K562 (cell line): Measurements from ENCODE around the gene WDR18. TPM values are rescaled to one million over a fixed set of nuclear protein-coding genes. Genes with fewer than 3 reads are reported as not detected.

Experiments
- BCL6 ChIP-seq: fragments of 250-450 bp; sonication (Bioruptor Pico); IDR thresholded peaks from 2 replicates; pipeline ENCODE4 v1.4.0; 2020
- BDP1 ChIP-seq: IDR thresholded peaks from 3 replicates; pipeline ENCODE4 v1.6.1; 2011; ENCODE audit not compliant: insufficient read length, insufficient read depth
- DACH1 ChIP-seq: fragments of 450-650 bp; IDR thresholded peaks from 2 replicates; pipeline ENCODE4 v1.6.1; 2018; ENCODE audit not compliant: partially characterized antibody
- DPF2 ChIP-seq: fragments of 450-650 bp; IDR thresholded peaks from 2 replicates; pipeline ENCODE4 v1.6.1; 2016
- E2F3 ChIP-seq: fragments of 250-450 bp; sonication (Bioruptor Pico); IDR thresholded peaks from 2 replicates; pipeline ENCODE4 v1.4.0; 2020; ENCODE audit warnings: mild to moderate bottlenecking
- ESRRA ChIP-seq: fragments of 450-650 bp; IDR thresholded peaks from 2 replicates; pipeline ENCODE4 v1.6.1; 2014; ENCODE audit warnings: low read depth, mild to moderate bottlenecking, moderate library complexity, borderline replicate concordance
- FOXA3 ChIP-seq, 2 experiments: fragments of 450-650 bp in 1 of 2; sonication (generic) in 1 of 2; formaldehyde crosslinking; IDR thresholded peaks in 1 of 2; conservative IDR thresholded peaks in 1 of 2; 2 replicates each; pipeline versions ENCODE4 v1.4.0 to v1.8.0; 2020 to 2022; ENCODE audit warnings: mild to moderate bottlenecking in 2 of 2, missing genetic modification reagents in 1 of 2
- GTF2A2 ChIP-seq: IDR thresholded peaks from 2 replicates; pipeline ENCODE4 v1.6.1; 2016; ENCODE audit warnings: mild to moderate bottlenecking, missing genetic modification characterization, missing compliant biosample characterization
- MBD2 ChIP-seq: sonication (generic); IDR thresholded peaks from 2 replicates; pipeline ENCODE4 v1.6.1; 2016; ENCODE audit warnings: low read depth, borderline replicate concordance
- MEF2A ChIP-seq: IDR thresholded peaks from 2 replicates; pipeline ENCODE4 v1.6.1; 2011; ENCODE audit warnings: low read depth, mild to moderate bottlenecking, low read length, moderate library complexity; ENCODE audit not compliant: control insufficient read depth
- MLLT1 ChIP-seq, 2 experiments: fragments of 450-650 bp; IDR thresholded peaks; 2 replicates each; pipeline ENCODE4 v1.6.1; 2016
- NCOA6 ChIP-seq: fragments of 450-650 bp; IDR thresholded peaks from 2 replicates; pipeline ENCODE4 v1.6.1; 2017; ENCODE audit warnings: mild to moderate bottlenecking
- NFE2 ChIP-seq: IDR thresholded peaks from 2 replicates; pipeline ENCODE4 v1.6.1; 2014; ENCODE audit warnings: antibody characterized with exemption, low read depth
- NR2C1 ChIP-seq, 2 experiments: fragments of 450-650 bp; IDR thresholded peaks; 2 replicates each; pipeline ENCODE4 v1.6.1; 2017; ENCODE audit warnings: mild to moderate bottlenecking in 2 of 2, antibody characterized with exemption in 1 of 2, inconsistent platforms in 1 of 2, missing compliant biosample characterization in 1 of 2, missing genetic modification characterization in 1 of 2
- POLR2A ChIP-seq: fragments of 450-650 bp; conservative IDR thresholded peaks from 2 replicates; pipeline ENCODE4 v1.6.1; 2016
- POLR2AphosphoS5 ChIP-seq: IDR thresholded peaks from 2 replicates; pipeline ENCODE4 v1.6.1; 2011; ENCODE audit warnings: mild to moderate bottlenecking, low read depth, low read length, moderate library complexity; ENCODE audit not compliant: control insufficient read depth, insufficient read depth
- SIRT6 ChIP-seq: IDR thresholded peaks from one replicate; pipeline ENCODE4 v1.6.1; 2012; ENCODE audit warnings: low read depth, mild to moderate bottlenecking, control low read depth, inconsistent platforms, low read length, moderate library complexity
- TCFL5 ChIP-seq: fragments of 250-450 bp; sonication (Bioruptor Pico); conservative IDR thresholded peaks from 2 replicates; pipeline ENCODE4 v1.6.1; 2021; ENCODE audit warnings: mild to moderate bottlenecking, moderate library complexity, matching md5 sums
- THRA ChIP-seq: fragments of 450-650 bp; IDR thresholded peaks from 2 replicates; pipeline ENCODE4 v1.6.1; 2017; ENCODE audit warnings: mild to moderate bottlenecking, moderate library complexity
- TSC22D4 ChIP-seq: fragments of 450-650 bp; IDR thresholded peaks from 2 replicates; pipeline ENCODE4 v1.6.1; 2016; ENCODE audit warnings: missing genetic modification characterization, missing biosample characterization, control low read depth
- XRCC4 ChIP-seq: IDR thresholded peaks from one replicate; pipeline ENCODE4 v1.6.1; 2011; ENCODE audit not compliant: insufficient read depth, insufficient read length; ENCODE audit errors: extremely low read depth
- ZBTB49 ChIP-seq: sonication (generic); formaldehyde crosslinking; IDR thresholded peaks from 2 replicates; pipeline ENCODE4 v1.8.0; 2022; ENCODE audit warnings: missing genetic modification reagents, mild to moderate bottlenecking, borderline replicate concordance
- ZFP1 ChIP-seq: fragments of 450-650 bp; formaldehyde crosslinking; IDR thresholded peaks from 2 replicates; pipeline ENCODE4 v1.4.0; 2020; ENCODE audit warnings: mild to moderate bottlenecking, mixed read lengths
- ZFX ChIP-seq: sonication (generic); formaldehyde crosslinking; IDR thresholded peaks from 2 replicates; pipeline ENCODE4 v1.8.0; 2022; ENCODE audit warnings: mild to moderate bottlenecking, missing genetic modification reagents, moderate library complexity
- ZKSCAN8 ChIP-seq: fragments of 200-800 bp; sonication (Bioruptor generic); IDR thresholded peaks from 2 replicates; pipeline ENCODE4 v1.6.1; 2016; ENCODE audit warnings: missing genetic modification characterization, missing compliant biosample characterization
- ZNF224 ChIP-seq: sonication (generic); formaldehyde crosslinking; IDR thresholded peaks from 2 replicates; pipeline ENCODE4 v1.8.0; 2022; ENCODE audit warnings: mild to moderate bottlenecking, missing genetic modification reagents
- polyA plus RNA-seq, 8 experiments: library from polyadenylated mRNA; depleted of rRNA in 4 of 8; stranded (reverse) in 5 of 8; unstranded in 3 of 8; fragments of >200 nt; fragmentation: Nextera tagmentation in 2 of 8; fragmentation: Illumina TruSeq in 1 of 8; extraction: Ambion mirVana in 2 of 8; extraction: Trizol in 1 of 8; gene quantifications; 2 replicates each; pipeline versions ENCODE4 v1.2.1 to v1.2.3, GENCODE V29; 2011 to 2014; ENCODE audit warnings: inconsistent platforms in 1 of 8, missing spikeins in 1 of 8
- total RNA-seq, 7 experiments: library from RNA; depleted of rRNA in 6 of 7; stranded (reverse); fragments of >200 nt in 6 of 7; fragmentation: Illumina TruSeq in 2 of 7; extraction: Trizol in 2 of 7; gene quantifications; 2 replicates each; pipeline versions ENCODE4 v1.2.1 to v1.2.3, GENCODE V29; 2011 to 2021; ENCODE audit warnings: low replicate concordance in 1 of 7

Gene WDR18
- total and polyA plus RNA-seq, 9 of the 15 experiments (the other 6 are each of a cell fraction or from before 2014, with no cell fraction given): 0.65 to 181 (median 30.1) TPM

- TF ChIP-seq MLLT1 (IDR thresholded peaks at IDR 0.05): no peak
- TF ChIP-seq MEF2A: no peak
- no peak for TF ChIP-seq NFE2
- peak; percentile 45 for TF ChIP-seq DPF2
- no peak for TF ChIP-seq DACH1
- no peak for TF ChIP-seq ZNF224
- TF ChIP-seq POLR2AphosphoS5: no peak
- TF ChIP-seq THRA: no peak
- TF ChIP-seq ZFP1 (CRISPR knock-in tag): no peak
- TF ChIP-seq NR2C1 (IDR thresholded peaks at IDR 0.05): no peak
- no peak for TF ChIP-seq NR2C1 (tag; IDR thresholded peaks at IDR 0.05)
- TF ChIP-seq E2F3: 0 out of 2 replicates have a peak, but pooled peaks have one; percentile 24
- no peak; the same call in 1 of the 2 replicates for TF ChIP-seq MBD2
- TF ChIP-seq TCFL5 (CRISPR knock-in tag): no peak
- no peak for TF ChIP-seq ZKSCAN8 (CRISPR knock-in tag)
- TF ChIP-seq NCOA6: no peak
- TF ChIP-seq POLR2A: peak; percentile 45; the same call in 1 of the 2 replicates
- no peak for TF ChIP-seq SIRT6
- TF ChIP-seq ZFX (CRISPR knock-in tag): peak; percentile 33; the same call in 1 of the 2 replicates
- no peak for TF ChIP-seq XRCC4
- TF ChIP-seq BCL6 (CRISPR knock-in tag): no peak
- TF ChIP-seq ESRRA: peak; percentile 96
- no peak for TF ChIP-seq TSC22D4 (tag)
- TF ChIP-seq GTF2A2 (tag): no peak
- no peak for TF ChIP-seq BDP1
- TF ChIP-seq FOXA3 (CRISPR knock-in tag; conservative IDR thresholded peaks at IDR 0.05 in 1 of 2, IDR thresholded peaks at IDR 0.05 in 1 of 2): no peak
- TF ChIP-seq ZBTB49 (CRISPR knock-in tag): no peak
These were observed 31.3 kb upstream of the WDR18 start (continued) for GRCh38 chr19:952680-953444.
